ENCODE data around the gene SCGN. TPM values are rescaled to one million over a fixed set of nuclear protein-coding genes. Genes with fewer than 3 reads are reported as not detected.

Gene SCGN
- total RNA-seq, 1 donor from 2014 or later, result not detected

DNA sequence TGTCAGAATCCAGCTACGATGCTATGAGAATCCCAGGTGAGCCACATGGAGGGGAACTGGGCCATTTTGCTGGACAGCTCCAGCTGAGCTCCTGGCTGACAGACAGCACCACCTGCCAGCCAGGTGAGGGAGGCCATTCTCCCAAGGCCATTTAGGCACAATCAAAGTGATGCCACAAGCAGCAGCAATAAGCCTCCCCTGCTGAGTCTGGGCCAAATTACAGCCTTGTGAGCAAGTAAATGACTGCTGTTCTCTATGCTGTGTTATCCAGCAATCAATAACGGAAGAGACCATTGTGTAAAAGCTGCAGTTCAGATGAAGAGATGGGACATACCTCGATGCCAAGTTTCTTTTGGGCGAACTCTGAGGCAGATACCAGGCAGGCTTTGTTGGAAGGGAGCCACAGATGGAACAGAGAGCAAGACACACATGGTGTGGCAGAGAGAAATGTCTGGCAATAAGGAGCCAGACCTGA is 14.0 kb upstream of the SCGN start:
- intact Hi-C loops (cut with DNase I), result no loop called here
- DNase-seq (ENCODE audit: low spot score), result no peak
- ATAC-seq, result no peak

DNA sequence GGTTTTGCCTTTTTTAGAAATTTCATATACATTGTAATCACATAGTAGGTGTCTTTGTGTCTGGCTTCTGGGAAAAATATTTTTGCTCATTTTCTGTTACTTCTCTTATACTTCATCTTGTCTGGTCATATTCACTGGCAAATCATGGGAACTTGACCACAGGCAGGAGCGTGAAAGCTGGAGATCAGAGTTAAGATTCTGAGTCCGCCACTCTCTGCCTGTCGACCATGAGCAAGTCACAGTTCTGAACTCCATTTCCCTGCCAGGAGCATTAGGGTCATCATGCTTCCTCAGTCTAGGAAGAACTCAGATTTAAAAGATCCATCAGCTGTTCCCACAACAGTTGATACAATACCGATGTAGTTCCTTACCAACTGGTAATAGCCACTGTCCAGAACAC is 12.4 kb upstream of the SCGN start:
- intact Hi-C loops (cut with DNase I), result no loop called here
- DNase-seq (ENCODE audit: low spot score) (no peak), ATAC-seq (no peak)

DNA sequence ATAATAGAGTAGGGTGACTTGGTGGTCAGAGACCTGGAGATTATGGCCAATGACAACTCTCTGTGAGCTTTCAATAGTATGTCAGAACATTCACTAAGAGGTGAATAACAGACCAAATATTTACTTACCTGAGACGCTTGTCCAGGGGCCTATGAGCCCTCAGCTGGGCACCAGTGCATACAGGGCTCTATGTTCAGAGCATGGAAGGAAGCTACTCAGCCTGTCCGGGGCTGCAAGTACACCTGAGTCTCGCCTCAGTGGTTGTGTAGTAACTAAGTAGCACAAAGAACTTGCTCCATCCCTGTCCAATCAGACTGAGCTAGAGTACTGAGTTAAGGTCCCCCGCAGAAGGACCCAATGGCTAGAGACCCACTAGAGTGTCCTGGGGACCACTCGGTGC is 11.6 kb upstream of the SCGN start:
- ATAC-seq, result no peak
- no peak for DNase-seq (ENCODE audit: low spot score)
- intact Hi-C loops (cut with DNase I), result no loop called here

DNA sequence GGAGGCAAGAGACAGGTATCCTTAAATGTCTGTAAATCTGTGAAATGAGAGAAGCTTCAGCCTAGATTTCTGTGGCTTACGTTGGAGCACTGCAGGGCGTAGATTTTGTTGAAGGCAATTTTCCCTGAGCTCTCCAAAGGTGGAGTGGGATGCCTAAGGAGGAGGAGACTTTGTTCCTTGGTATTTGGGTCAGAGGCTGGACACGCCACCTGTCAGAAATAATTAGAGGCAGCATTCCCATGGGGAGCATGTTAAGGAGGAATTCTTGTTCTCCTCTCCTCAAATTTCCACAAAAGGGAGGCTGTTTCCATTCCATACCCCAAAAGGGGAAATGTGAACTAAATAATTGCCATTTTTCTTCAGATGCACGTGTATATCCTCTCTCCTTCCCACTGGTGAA is 11.1 kb upstream of the SCGN start:
- intact Hi-C loops (cut with DNase I), result no loop called here
- DNase-seq (ENCODE audit: low spot score) (no peak), ATAC-seq (no peak)

DNA sequence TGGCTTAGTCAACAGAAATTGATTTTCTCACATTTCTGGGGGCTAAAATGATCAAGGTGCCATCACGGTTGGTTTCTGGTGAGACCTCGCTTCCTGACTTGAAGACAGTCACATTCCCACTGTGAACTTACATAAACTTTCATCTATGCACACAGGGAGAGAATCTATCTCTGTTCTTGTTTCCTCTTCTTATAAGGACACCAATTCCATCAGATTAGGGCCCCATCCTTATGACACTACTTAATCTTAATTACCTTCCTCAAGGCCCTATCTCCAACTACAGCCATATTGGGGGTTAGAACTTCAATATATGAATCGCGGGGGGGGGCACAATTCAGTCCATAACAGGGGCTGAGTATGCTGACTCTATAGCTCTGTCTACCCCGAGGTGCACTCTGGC is 10.6 kb upstream of the SCGN start:
- intact Hi-C loops (cut with DNase I), result no loop called here
- ATAC-seq, result no peak
- DNase-seq (ENCODE audit: low spot score), result no peak

DNA sequence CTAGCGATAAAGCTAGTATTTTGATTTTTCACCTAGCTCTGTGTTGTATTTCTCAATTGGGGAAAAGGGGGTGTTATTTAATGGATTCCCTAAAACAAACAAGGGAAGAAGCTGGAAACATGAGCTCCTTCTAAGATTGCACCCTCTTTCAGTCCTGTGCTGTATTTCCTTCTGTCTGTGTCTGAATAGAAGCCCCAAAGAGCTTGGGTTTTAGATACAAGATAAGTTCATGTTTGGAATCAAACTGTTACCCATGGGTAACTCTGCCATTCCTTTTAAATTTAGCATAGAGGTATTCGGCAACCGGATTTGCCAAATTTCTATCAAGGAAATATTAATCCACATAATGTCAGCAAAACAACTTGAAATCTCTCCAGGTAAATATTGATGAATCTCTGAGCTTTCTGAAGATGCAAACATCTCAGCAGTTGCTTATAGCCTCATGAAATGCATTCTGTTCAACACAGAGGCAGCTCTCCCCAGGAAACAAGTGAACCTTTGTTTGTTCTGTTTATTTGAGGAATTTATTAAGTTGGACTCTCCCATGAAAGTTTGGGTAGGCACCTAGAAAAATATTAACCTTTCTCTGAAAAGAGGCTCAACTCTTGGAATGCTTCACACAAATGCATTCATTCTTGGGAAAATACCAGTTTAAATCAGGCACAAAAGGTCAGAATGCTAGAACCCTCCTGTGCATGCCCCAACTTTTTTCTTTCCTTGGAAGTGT is 9.9 kb upstream of the SCGN start:
- DNase-seq (ENCODE audit: low spot score) (no peak), ATAC-seq (no peak)
- intact Hi-C loops (cut with DNase I), result no loop called here

DNA sequence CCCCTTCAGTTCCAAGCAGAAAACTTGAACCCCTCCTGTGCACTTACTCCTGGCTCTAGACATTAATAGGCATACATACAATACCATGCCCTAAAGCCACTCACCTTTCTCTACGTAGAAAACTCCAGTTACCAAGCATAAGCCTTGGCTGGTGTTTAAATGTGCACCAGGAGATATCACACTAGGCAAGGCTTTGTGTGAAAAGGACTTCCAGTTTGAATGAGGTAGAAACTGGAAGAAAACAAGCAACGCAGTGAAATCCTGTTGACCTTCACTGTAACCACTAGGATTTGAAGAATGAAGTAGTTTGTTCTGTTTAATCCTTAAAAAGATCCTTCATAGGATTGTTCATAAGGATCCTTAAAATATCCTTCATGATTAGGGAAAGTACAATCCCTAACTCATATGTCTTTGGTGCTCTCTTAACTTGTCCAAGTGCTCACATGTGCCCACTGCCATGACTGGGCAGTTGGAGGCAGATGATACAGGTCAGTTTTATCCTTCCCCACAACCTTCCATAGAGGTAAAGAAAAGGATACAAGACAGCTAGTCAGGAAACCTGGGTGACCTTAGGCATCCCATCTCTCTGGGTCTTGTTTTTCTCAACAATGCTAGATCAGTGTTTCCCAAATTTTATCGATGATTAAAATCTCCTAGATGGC is 9.2 kb upstream of the SCGN start:
- ATAC-seq (no peak), DNase-seq (ENCODE audit: low spot score) (no peak)
- intact Hi-C loops (cut with DNase I), result no loop called here

DNA sequence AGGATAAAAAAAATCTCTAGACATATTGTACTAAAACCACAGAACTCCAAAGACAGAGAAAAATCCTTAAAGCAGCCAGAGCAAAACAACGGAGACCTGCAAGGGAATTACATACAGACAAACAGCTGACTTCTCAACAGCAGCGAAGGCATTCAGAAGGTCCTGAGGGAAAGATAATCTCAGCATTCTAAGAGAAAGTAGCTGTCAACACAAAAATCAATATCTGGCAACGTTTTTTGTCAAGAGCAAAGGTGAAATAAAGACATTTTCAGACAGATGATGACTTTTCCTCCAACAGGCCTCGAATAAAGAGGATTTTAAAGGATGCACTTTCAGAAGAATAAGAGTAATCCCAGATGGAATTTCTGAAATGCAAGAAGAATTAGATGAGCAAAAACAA is 6.1 kb upstream of the SCGN start:
- intact Hi-C loops (cut with DNase I), result no loop called here
- DNase-seq (ENCODE audit: low spot score) (no peak), ATAC-seq (no peak)

DNA sequence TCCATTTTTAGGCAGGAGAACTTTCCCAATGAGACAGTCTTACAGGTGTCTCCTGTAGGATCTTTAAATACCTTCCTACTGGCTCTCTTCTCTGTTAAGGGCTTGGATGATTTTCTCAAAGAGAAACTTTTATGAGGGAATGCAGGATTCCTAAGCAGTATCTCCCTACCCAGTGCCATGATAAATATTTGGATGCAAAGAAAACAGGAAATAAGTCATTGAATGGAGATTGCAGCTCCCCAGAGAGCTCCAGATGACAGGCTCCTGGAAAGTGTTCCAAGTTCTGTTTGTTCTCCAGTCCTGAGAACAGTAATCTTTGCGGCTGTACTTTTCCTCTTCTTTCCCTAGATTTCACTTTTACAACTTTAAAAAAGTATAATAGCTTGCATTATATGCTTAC is 2.4 kb upstream of the SCGN start:
- no peak for DNase-seq (ENCODE audit: low spot score)
- intact Hi-C loops (cut with DNase I), result no loop called here
- ATAC-seq, result no peak

DNA sequence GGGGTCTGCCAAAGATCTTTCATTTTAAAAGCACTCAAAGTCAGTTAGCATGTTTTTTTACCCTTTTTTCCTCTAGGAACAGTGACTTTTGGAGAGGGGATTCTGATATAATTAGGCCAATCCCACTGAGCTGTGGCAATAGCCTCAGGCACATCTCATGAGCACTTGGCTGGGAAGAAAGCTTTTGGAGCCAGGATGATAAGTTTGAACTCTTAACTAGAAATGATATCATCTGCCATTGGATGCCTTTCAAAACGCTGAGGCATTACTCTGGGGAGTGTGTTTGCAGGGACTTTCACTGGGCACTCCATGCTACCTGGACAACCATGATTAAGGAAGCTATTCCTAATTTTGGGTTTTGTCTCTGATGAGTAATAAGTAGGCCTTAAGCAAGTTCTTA is 3.7 kb downstream of the SCGN start:
- DNase-seq (ENCODE audit: low spot score) (no peak), ATAC-seq (no peak)
- intact Hi-C loops (cut with DNase I), result no loop called here

DNA sequence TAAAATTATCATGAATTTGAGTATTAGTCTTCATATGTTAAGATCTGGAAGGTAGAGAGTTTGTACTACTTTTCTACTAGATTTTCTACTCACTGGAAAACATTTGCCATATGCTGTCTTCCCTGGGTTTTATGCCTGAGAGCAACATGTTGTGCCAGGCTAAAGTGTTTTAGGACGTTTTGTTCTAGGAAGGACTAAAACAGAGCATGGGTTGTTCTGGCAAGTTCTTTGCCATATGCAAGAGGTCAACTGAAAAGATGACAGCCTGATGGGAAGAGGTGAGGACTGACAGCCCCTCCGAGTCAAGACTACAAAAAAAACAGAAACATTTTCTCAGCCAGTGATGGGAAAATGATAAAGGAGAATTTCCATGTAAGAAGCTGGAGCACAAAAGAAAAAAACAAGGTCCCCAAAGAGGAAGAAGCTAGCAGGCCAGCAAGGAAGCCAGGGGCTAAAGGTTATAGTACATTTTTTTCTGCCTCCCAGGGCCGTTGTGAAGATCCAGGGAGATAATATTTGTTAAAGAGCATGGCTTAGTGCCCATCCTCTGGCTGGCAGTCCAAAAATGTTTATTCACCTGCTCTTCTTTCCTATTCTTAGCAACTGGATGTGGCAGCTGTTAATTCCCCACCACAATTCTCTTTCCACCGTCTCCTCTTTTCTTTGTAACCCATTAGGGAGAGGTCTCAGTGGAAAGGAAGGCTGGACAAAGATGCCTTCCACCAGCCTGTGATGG is 7.8 kb downstream of the SCGN start:
- intact Hi-C loops (cut with DNase I), result no loop called here
- ATAC-seq (no peak), DNase-seq (ENCODE audit: low spot score) (no peak)

DNA sequence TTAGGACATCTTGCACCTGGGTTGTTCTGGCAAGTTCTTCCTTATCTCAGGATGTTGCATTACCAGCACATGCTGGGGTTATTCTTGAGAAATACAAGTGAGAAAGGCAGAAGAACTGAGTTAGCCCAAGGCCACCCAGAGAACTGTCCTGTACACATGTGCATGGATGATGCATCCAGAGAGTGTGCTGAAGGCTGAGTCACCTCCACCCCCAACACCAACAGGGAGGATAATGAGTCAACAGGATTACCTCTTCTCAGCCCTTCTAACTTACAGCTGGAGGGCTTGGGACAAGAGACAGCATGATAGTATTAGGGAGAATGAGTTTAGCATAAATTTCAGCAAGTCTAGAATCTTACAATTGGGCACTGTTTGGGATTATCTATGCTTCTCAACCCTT is 8.5 kb downstream of the SCGN start:
- intact Hi-C loops (cut with DNase I), result no loop called here

DNA sequence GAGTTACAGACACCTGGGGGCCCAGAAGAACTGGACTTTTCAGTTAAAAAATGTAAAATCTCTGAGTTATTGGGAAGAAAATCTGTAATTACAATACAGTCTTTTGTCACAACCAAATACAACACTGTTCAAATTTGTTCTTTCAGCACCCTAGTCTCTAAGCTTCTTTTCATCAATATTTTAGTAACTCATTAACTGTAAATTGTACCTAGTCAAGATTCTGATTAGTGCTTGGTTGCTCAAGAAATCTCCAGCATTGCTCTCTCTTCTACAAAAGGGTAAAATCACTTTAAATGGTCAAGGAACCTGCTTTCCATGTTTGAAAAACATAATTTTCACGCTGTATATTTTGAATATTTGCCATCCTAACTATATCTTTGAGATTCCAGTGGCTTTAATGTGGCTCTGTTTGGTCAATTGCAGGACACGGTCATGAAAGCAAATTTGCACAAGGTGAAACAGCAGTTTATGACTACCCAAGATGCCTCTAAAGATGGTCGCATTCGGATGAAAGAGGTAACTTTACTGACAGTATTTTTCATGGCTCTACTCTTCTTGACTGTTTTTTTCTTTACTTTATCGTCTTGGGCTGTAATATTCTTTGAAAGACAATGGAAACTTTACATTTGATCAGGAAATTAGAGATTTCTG is 9.2 kb downstream of the SCGN start:
- ATAC-seq, result no peak
- intact Hi-C loops (cut with DNase I), result no loop called here
- DNase-seq (ENCODE audit: low spot score), result no peak

More for the DNA sequence above, 8.5 kb downstream of the SCGN start:
- ATAC-seq, result no peak
- DNase-seq (ENCODE audit: low spot score), result no peak

DNA sequence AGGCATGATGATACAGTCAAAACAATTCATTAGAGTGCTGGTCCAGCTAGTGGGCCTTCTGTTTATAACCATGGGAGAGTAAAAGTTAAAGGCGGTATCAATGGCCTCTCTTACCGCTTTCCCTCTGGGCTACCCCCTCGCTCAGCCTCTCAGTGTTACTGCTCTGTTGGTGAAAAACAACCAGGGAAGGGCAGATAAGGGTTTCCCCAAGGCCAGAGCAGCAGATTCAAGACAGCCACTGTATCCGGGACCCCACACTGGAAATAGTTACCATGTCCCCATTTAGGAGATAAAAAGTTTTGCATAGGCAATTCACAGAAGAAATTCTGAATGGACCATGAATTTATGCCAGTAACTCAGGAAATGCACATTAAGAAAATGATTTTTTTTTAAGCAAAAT is 13.4 kb downstream of the SCGN start:
- ATAC-seq (no peak), DNase-seq (ENCODE audit: low spot score) (no peak)
- intact Hi-C loops (cut with DNase I), result no loop called here

DNA sequence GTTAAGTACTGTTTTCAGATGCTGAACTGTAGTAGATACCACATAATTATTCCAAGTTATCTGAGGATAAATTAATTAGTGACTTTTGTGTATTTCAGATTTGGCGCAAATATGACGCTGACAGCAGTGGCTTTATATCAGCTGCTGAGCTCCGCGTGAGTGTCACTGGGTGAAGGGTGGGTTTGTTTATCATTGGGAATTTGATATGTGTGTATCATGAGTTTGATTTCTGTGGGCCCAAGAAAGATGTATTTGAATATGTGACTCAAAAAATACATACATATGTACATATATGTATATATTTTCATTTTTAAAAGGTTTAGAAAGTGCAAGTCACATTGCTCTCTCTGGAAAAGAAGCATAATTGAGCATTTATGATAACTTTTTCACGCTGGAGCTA is 17.4 kb downstream of the SCGN start:
- DNase-seq (ENCODE audit: low spot score) (no peak), ATAC-seq (no peak)
- intact Hi-C loops (cut with DNase I), result no loop called here

DNA sequence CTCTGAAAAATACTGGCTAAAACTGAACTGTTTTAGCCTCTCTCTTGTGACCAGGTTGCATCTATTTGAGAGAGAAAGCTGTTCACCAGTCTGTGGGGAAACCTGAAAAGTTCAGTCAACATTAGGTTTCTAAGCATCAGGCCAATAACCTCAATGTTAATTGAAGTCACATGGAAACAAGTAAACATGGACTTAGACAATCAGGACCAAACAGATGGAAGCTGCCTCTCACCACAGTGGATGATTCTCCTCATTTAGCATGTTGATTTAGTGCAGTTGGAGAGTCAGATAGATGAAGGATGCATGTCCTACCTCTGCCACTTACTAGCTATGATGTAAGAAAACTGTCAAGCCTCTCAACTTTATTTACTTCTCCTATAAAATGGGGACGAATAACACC is 18.2 kb downstream of the SCGN start:
- DNase-seq (ENCODE audit: low spot score) (no peak), ATAC-seq (no peak)
- intact Hi-C loops (cut with DNase I), result no loop called here

DNA sequence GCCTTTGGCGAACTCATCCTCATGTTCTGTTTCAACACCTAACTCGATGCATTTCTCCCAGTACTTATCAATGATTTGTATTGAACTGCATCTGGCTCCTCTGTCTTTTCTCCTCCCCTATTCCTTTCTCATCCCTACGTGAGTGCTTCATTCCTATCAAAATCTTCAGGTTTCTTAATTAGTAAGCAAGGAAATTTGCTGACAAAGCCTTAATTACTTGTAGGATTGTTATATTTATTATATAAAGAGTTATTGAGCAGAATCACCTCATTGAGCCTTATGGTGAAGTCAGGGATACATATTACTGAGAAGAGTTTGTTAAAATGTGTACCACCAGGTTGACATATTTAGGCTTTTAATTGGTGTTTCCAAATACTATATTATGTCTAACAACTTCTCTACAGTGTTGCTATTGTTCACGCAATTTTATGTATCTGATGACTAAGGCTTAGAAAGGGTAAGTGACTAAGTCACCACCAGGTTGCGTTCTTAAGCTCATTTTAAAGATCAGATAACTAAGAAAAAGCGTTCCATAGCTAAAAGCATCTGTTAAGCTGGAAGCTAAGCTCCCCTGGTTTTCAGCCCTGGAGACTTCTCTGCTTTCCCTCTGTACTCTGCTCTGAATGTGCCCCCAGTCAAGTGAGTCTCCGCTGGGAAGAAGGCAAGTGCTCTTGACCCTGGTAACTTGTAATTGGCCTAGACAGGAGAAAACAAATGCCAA is 18.9 kb downstream of the SCGN start:
- no peak for DNase-seq (ENCODE audit: low spot score)
- ATAC-seq, result no peak
- intact Hi-C loops (cut with DNase I), result no loop called here

DNA sequence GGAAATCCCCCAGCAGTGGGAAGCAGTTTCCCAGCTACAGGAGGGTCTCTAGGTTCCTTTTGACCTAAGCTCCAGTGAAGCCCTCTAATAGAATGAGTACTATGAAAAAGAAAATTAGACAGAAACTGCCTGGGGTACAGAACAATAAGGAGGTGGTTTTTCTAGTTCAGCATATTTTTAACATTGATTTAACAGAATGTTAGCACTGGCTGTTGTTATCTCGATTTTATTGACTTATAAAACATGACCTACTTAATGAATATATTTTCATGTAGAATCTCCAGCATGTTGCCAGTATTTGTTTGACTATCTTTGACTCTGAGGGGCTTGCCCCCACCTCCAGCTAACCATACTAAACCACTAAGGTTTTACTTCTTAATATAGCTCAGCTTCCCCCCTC is 19.6 kb downstream of the SCGN start:
- ATAC-seq (no peak), DNase-seq (ENCODE audit: low spot score) (no peak)
- intact Hi-C loops (cut with DNase I), result no loop called here

DNA sequence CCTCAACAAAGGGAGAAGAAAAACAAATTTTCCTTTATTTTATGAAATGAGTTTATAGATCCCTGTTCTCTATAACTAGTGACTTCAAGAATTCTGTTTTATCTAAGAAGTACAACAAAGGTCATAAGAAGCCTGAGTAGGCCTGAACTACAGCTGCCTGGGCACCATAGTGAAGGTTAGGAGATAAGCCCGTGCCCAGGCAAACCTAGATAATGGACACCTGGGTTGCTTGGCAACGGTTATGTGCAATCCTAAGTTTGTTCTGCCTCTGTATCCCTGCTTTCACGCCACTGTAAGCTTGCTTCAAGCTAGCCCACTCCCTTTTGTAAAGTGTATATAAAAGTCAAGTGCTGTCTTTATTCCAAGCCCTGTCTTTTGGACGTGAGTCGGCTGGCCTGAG is 23.2 kb downstream of the SCGN start:
- DNase-seq (ENCODE audit: low spot score) (no peak), ATAC-seq (no peak)
- intact Hi-C loops (cut with DNase I), result no loop called here

All from sciatic nerve (tissue), 2 donors.